Neural cell (in vitro differentiated cells): ENCODE results near the gene BCOR. TPM values are rescaled to one million over a fixed set of nuclear protein-coding genes. Genes with fewer than 3 reads are reported as not detected.
A peak's percentile ranks its signal among the peaks of the same experiment; 100 is the strongest.

Experiments
- H2AFZ ChIP-seq: fragments of 200-600, 300-800 bp; sonication (generic), shearing (Covaris generic); 2 replicates; pipeline ENCODE4 v1.6.0; 2014; ENCODE audit warnings: low read depth, mild to moderate bottlenecking, antibody characterized with exemption, low read length, moderate library complexity
- H3F3A ChIP-seq: fragments of 200-600 bp; shearing (Covaris generic); 2 replicates; pipeline ENCODE4 v1.6.1; 2016; ENCODE audit warnings: mild to moderate bottlenecking, moderate library complexity, mixed read lengths, antibody characterized with exemption, low read length; ENCODE audit not compliant: insufficient read depth, poor library complexity, severe bottlenecking
- H3K27ac ChIP-seq: fragments of 200-600, 300-800 bp; sonication (generic), shearing (Covaris generic); 2 replicates; pipeline ENCODE4 v1.5.1; 2014; ENCODE audit warnings: mild to moderate bottlenecking, low read length, moderate library complexity
- H3K27me3 ChIP-seq: fragments of 300-800, 200-600 bp; sonication (generic), shearing (Covaris generic); 2 replicates; pipeline ENCODE4 v1.6.0; 2014; ENCODE audit warnings: mild to moderate bottlenecking, low read depth, low read length, moderate library complexity; ENCODE audit not compliant: insufficient read depth
- H3K36me3 ChIP-seq: fragments of 300-800, 200-600 bp; sonication (generic), shearing (Covaris generic); 2 replicates; pipeline ENCODE4 v1.5.1; 2014; ENCODE audit warnings: mild to moderate bottlenecking, antibody characterized with exemption, low read length, moderate library complexity; ENCODE audit not compliant: insufficient read depth
- H3K4me2 ChIP-seq: fragments of 300-800, 200-600 bp; sonication (generic), shearing (Covaris generic); 2 replicates; pipeline ENCODE4 v1.6.0; 2014; ENCODE audit warnings: mild to moderate bottlenecking, low read length
- H3K4me3 ChIP-seq: fragments of 300-800, 200-600 bp; sonication (generic), shearing (Covaris generic); 2 replicates; pipeline ENCODE4 v1.5.1; 2014; ENCODE audit warnings: mild to moderate bottlenecking, low read length, moderate library complexity
- H3K79me2 ChIP-seq: fragments of 200-600 bp; shearing (Covaris generic); replicated peaks from 2 replicates; pipeline ENCODE4 v1.6.0; 2014; ENCODE audit warnings: mild to moderate bottlenecking, low read length, moderate library complexity; ENCODE audit not compliant: insufficient read depth
- H3K9ac ChIP-seq: fragments of 300-800, 200-600 bp; sonication (generic), shearing (Covaris generic); 2 replicates; pipeline ENCODE4 v1.6.1; 2016; ENCODE audit warnings: mild to moderate bottlenecking, low read length, mixed read lengths
- H3K9me2 ChIP-seq: fragments of 200-600 bp; shearing (Covaris generic); 2 replicates; pipeline ENCODE4 v1.6.1; 2016; ENCODE audit warnings: mild to moderate bottlenecking, low read length, mixed read lengths; ENCODE audit not compliant: insufficient read depth
- H3K9me3 ChIP-seq: fragments of 200-600, 300-800 bp; sonication (generic), shearing (Covaris generic); 2 replicates; pipeline ENCODE4 v1.6.1; 2016; ENCODE audit warnings: mild to moderate bottlenecking, mixed run types, low read length, moderate library complexity, mixed read lengths
- H4K20me1 ChIP-seq: fragments of 200-600 bp; shearing (Covaris generic); 2 replicates; pipeline ENCODE4 v1.6.1; 2016; ENCODE audit warnings: mild to moderate bottlenecking, mixed run types; ENCODE audit not compliant: insufficient read depth
- CTCF ChIP-seq: fragments of 450-650 bp; IDR thresholded peaks from 2 replicates; pipeline ENCODE4 v1.5.1; 2014; ENCODE audit warnings: antibody characterized with exemption, mild to moderate bottlenecking, moderate library complexity; ENCODE audit not compliant: poor library complexity, severe bottlenecking
- EP300 ChIP-seq: fragments of 450-650 bp; conservative IDR thresholded peaks from 2 replicates; pipeline ENCODE4 v1.6.1; 2014; ENCODE audit warnings: antibody characterized with exemption, mild to moderate bottlenecking, moderate library complexity; ENCODE audit not compliant: poor library complexity, severe bottlenecking
- EZH2 ChIP-seq: fragments of 200-600, 300-800 bp; shearing (Covaris generic), sonication (generic); IDR thresholded peaks from 2 replicates; pipeline ENCODE4 v1.6.1; 2014; ENCODE audit warnings: antibody characterized with exemption, low read length, borderline replicate concordance, mild to moderate bottlenecking; ENCODE audit not compliant: insufficient read depth, poor library complexity, severe bottlenecking
- MXI1 ChIP-seq: fragments of 450-650 bp; conservative IDR thresholded peaks from 2 replicates; pipeline ENCODE4 v1.6.1; 2014; ENCODE audit warnings: antibody characterized with exemption, mild to moderate bottlenecking; ENCODE audit not compliant: poor library complexity, severe bottlenecking
- POLR2AphosphoS5 ChIP-seq: IDR thresholded peaks from 2 replicates; pipeline ENCODE4 v1.6.1; 2012
- RAD21 ChIP-seq: fragments of 450-650 bp; conservative IDR thresholded peaks from 2 replicates; pipeline ENCODE4 v1.6.1; 2014; ENCODE audit warnings: antibody characterized with exemption, mild to moderate bottlenecking, moderate library complexity
- REST ChIP-seq: IDR thresholded peaks from 2 replicates; pipeline ENCODE4 v1.6.1; 2012; ENCODE audit warnings: borderline replicate concordance
- TAF1 ChIP-seq: IDR thresholded peaks from 2 replicates; pipeline ENCODE4 v1.6.1; 2012; ENCODE audit warnings: low read depth
- polyA plus RNA-seq: library from polyadenylated mRNA; depleted of rRNA; stranded (reverse); fragments of >200 nt; gene quantifications from 2 replicates; pipeline ENCODE4 v1.2.3, GENCODE V29; 2014

Gene BCOR
- polyA plus RNA-seq, 1 donor from 2014 or later, result 18.0 TPM

- H3K9me3 ChIP-seq, result no peaks in the 10 kb centered on the region
- no peak overlapping the region for H2AFZ ChIP-seq
- H3F3A ChIP-seq, result no peaks in the 10 kb centered on the region
- peak overlapping the region; percentile 80 for H3K9ac ChIP-seq
- H4K20me1 ChIP-seq, result no peaks in the 10 kb centered on the region
- H3K4me3 ChIP-seq, result peak overlapping the region; percentile 79
- H3K27me3 ChIP-seq, result no peaks in the 10 kb centered on the region
- H3K27ac ChIP-seq, result no peak overlapping the region
- H3K36me3 ChIP-seq, result no peaks in the 10 kb centered on the region
- TF ChIP-seq RAD21, result no peak
- TF ChIP-seq MXI1, result no peak
- no peak for TF ChIP-seq CTCF
- TF ChIP-seq EP300, result no peak
- no peak for TF ChIP-seq TAF1
- no peak for TF ChIP-seq POLR2AphosphoS5
- TF ChIP-seq EZH2, result no peak
- no peak for TF ChIP-seq REST
- H3K4me2 ChIP-seq, result no peak overlapping the region
- peaks cover 19% of the 10 kb centered on the region for H3K79me2 ChIP-seq
- no peaks in the 10 kb centered on the region for H3K9me2 ChIP-seq
Measured at GRCh38 chrX:40097141-40097503, 636 bp downstream of the BCOR start.

GRCh38 chrX:40096395-40097091 is 1.2 kb downstream of the BCOR start:
- TF ChIP-seq MXI1, result no peak
- TF ChIP-seq EP300, result no peak
- TF ChIP-seq RAD21, result peak; percentile 7
- TF ChIP-seq POLR2AphosphoS5, result no peak
- no peak for TF ChIP-seq TAF1
- no peak for TF ChIP-seq CTCF
- peak; percentile 9 for TF ChIP-seq REST
- H4K20me1 ChIP-seq, result no peaks in the 10 kb centered on the region
- H3K9me3 ChIP-seq, result no peaks in the 10 kb centered on the region
- H3K4me2 ChIP-seq, result no peak overlapping the region
- no peaks in the 10 kb centered on the region for H3K36me3 ChIP-seq
- H3K79me2 ChIP-seq, result peaks cover 25% of the 10 kb centered on the region
- no peaks in the 10 kb centered on the region for H3K9me2 ChIP-seq
- no peaks in the 10 kb centered on the region for H3K27me3 ChIP-seq
- H2AFZ ChIP-seq, result no peak overlapping the region
- peak overlapping the region; percentile 79 for H3K4me3 ChIP-seq
- peak overlapping the region; percentile 80 for H3K9ac ChIP-seq
- peak overlapping the region; percentile 82 for H3K27ac ChIP-seq
- H3F3A ChIP-seq, result no peaks in the 10 kb centered on the region
